Erythroblast (primary cell): ENCODE measurements around the gene DGKB.

ENCODE experiments used
- DNase-seq, 2 experiments: peaks; one replicate each; lab custom pipeline; 2025; lab: John Stamatoyannopoulos, UW
- GATA1 ChIP-seq: IDR thresholded peaks from 2 replicates; pipeline ENCODE4 v1.6.1; 2011; ENCODE audit warnings: low read depth, mild to moderate bottlenecking, control low read depth, low read length, moderate library complexity
- POLR2A ChIP-seq: IDR thresholded peaks from 2 replicates; pipeline ENCODE4 v1.6.1; 2011; ENCODE audit warnings: mild to moderate bottlenecking, low read length

The DGKB gene

DNA sequence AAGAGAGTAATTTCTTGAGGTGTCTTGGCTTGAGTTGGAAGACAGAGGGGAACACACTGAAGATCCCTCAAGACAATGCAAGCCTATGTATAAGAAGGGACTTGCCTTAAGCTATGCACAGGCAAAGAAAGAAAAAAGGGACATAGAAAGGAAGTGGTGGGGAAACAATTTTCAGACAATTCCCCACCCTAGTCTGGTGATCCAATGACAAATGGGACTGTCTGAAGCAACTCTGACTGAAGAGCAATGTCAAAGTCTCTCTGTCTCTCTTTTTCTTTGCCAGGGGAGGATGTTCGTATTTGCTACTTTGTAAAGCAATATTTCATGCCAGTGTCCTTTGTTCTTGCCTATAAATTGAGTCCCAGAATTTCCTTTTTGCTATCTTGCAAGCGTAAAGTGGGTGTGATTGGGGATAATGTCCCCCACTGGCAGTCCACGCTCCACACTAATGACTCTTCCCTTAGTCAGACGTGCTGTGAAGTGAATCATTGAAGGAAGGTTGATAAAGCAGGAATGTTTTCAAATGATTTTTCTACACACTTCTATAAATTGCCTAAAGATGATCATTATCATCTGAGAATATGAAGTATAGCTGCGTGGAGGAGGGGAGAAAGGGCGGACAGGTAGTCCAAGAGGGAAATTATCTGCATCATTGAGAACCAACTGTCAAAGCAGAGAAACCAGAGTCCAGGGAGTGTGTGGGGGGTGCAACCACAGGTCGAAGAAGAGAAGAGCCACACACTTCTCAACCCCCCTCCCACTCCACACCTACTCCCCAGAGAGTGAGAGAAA, 669.3 kb downstream of the DGKB start:
- DNase-seq: no peak
- TF ChIP-seq GATA1: no peak
- no peak for TF ChIP-seq POLR2A

DNA sequence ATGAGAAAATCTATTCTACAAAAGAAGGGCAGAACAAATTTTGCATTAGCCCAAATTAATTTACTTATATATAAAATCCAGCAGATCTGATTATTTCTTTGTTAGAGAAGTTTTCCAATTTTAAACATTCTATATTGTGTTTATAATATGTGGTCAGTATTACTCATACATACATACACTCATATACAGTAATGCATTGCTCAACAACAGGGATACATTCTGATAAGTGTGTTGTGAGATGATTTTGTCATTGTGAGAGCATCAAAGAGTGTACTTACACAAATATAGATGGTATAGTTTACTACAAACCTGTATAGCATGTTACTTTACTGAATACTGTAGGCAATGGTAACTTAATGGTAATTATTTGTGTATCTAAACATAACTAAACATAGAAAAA, 673.5 kb downstream of the DGKB start:
- TF ChIP-seq POLR2A (no peak), GATA1 (no peak)
- no peak for DNase-seq

- no peak for DNase-seq
- no peak for TF ChIP-seq GATA1
- TF ChIP-seq POLR2A: no peak
Observed at GRCh38 chr7:14228341-14228740, 674.2 kb downstream of the DGKB start.

DNA sequence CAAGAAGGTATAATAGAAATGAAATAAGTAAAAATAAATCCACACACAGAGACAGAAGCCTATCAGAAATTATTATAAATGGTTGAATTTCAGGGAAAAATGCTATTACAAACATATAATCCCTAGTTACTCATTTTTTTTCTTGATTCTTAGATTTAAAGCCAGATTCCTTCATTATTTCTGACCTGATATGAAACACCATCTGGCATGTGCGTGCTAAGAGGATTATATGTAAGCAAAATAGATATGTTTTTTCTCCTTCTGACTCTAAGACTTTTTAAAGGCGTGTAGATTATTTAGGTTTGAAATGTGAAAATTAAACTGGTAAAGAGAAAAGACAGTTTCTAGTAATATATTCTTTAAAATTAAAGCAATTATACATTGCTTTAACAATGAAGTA, 676.4 kb downstream of the DGKB start:
- TF ChIP-seq POLR2A: no peak
- TF ChIP-seq GATA1: no peak

GRCh38 chr7:14219125-14219524, 683.4 kb downstream of the DGKB start:
- no peak for TF ChIP-seq POLR2A
- TF ChIP-seq GATA1: no peak

More for the DNA sequence above, 676.4 kb downstream of the DGKB start:
- no peak for DNase-seq

GRCh38 chr7:14218338-14218737, 684.2 kb downstream of the DGKB start:
- no peak for DNase-seq
- no peak for TF ChIP-seq POLR2A
- TF ChIP-seq GATA1: no peak

More at GRCh38 chr7:14219125-14219524, 683.4 kb downstream of the DGKB start:
- no peak for DNase-seq

DNA sequence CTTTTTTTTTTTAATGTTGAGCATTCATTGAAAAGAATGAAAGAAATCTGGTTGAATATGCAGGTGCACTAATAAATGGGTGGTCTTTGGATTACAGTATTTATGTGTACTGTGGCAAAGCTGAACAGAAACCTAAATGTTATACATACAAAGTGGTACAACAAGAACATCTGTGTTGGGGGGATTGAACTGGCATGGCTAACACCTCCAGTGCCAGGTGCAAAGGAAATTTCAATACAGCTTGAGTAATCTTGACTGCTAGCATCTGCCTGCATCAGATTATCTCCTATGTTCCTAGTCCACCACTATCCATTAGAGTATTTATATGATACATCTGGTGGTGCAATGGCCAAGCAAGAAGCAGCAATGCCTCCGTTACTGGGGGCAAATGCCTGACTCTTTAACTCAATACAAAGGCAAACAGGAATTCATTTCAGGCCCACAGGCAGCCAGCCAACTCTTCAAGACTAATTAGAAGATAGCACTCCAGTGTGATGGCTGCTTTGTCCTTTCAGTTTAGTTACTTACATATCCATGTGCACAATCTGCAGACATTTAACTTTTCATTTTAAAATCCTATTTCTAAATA, 692.6 kb downstream of the DGKB start:
- TF ChIP-seq POLR2A (no peak), GATA1 (no peak)
- DNase-seq: no peak

DNA sequence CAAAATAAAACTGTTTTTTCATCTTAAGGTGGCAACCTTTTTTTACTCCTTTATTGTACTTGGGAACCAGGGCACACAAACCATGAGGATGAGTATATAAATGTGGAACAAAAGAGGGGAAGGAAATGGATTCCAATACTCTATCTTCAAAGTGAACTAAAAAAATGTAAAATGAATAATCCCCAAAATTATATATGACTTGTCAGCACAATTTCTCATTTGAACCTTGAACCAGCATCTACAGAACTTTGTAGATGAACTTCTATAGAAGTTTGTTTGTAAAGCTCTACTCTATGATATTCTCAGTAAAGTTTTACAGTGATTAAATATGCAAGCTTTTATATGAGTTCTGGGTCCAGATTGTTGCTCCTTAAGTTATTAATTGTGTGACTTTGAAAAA, 694.8 kb downstream of the DGKB start:
- DNase-seq: no peak
- TF ChIP-seq GATA1 (no peak), POLR2A (no peak)

DNA sequence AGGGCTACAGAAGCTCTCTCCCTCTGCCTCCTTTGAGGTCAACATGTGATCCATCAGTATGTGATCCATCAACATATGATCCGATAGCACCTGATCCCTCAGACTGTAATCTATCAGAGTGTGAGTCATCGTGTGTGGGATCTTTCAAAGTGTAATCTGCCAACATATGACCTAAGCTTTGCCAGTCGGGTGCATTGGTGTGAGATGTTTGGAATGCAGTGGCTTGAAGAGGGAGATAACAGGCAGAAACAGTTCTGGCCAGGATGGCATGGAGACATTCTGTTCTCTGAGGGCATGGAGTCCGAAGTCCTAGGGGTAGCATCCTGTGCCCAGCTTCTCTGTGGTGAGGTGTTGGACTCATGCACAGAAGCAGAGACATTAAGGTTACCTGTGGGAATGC, 695.4 kb downstream of the DGKB start:
- TF ChIP-seq GATA1 (no peak), POLR2A (no peak)

GRCh38 chr7:14206121-14206520, 696.4 kb downstream of the DGKB start:
- no peak for TF ChIP-seq POLR2A
- TF ChIP-seq GATA1: no peak
- no peak for DNase-seq

More for the DNA sequence above, 695.4 kb downstream of the DGKB start:
- DNase-seq: no peak

DNA sequence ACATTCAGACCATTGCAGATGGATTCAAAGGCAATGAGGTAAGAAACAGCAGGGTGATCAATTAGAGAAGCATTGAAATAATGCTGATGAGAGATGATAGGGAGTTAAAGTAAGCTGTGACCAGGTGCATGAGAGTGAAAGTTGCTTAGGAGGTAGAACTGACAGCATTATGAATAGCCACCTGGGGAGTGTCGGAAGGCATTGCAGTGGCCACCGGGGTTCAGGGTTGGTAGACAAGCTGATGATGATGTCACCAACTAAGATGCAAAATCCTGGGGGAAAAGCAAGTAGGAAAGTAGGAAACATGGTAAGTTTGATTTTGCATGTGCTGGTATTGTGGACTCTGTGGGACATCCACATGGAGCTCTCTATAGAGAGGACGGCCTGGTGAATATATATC, 701.2 kb downstream of the DGKB start:
- DNase-seq: no peak
- TF ChIP-seq GATA1 (no peak), POLR2A (no peak)

DNA sequence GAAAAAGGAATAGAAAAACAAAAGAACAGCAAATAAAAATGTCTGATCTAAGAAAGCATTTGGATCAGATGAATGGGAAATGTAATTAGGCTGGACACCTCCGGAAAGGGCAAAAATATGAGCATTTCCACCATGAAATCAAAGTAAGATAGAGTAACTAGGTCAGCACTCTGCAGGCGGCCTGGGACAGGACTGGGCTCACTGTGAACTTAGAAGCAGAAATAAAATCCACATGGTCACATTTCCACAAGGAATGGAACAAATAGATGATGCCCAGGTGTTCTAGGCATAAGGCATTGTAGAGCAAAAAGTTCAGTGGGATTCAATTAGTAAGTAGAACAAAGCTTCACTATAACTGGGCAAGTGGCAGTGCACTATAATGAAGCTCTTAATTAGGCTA, 703.2 kb downstream of the DGKB start:
- no peak for DNase-seq
- TF ChIP-seq GATA1 (no peak), POLR2A (no peak)

DNA sequence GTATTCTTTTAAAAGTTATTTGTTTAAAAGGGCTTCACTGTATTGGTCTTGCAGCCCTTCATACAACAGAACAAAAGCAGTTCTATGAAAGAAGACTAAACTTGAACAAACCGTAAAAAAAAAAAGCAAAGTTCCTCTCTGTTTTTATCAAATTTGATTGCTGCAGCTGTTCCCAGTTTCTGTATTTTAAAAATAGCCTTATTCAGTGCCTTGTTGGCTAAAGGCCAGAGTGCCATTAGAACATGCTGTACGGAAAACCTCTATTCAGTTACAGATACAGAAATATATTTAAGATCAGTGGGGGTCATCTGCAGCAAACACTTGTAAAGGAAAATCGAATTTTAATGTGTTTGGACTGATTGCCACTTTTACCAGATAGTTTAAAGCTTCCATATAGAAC, 705.3 kb downstream of the DGKB start:
- TF ChIP-seq POLR2A: no peak
- no peak for TF ChIP-seq GATA1
- no peak for DNase-seq

DNA sequence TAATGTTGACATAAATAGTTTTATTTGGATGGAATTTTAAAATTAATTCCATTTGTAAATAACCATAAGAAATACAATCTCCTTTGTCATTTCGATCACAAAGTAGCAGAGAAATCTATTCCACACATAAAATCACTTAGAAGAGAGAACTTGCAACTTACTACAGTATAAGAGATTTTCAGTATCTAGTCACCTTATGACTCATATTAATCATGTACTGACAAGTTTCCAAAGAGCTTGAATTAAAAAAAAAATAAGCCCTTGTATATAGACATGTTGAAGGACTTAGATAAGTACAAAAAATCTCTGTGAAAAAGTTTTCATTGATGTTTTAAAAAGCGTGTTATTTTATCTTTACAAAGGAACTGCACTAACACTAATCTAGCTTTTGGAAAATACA, 706.0 kb downstream of the DGKB start:
- TF ChIP-seq POLR2A: no peak
- no peak for TF ChIP-seq GATA1

More for the DNA sequence above, 706.0 kb downstream of the DGKB start:
- no peak for DNase-seq
